HG03060 (cell line): Measurements from ENCODE around the gene OTOL1.
A peak's percentile ranks its signal among the peaks of the same experiment; 100 is the strongest.

ENCODE experiments used
- ATAC-seq: cut with Tn5 transposase; IDR thresholded peaks from one replicate; pipeline ENCODE4 v1.9.1; 2021; ENCODE audit warnings: low read depth, moderate number of reproducible peaks; ENCODE audit not compliant: unreplicated experiment

Gene OTOL1

GRCh38 chr3:161496508-161496907 is at the start of gene OTOL1:
OTOL1 (plus strand) TSS chr3:161496808; CDS start chr3:161496808, 0 bp downstream.
- ATAC-seq: no peak

- ATAC-seq: no peak
These were observed 46.8 kb upstream of the OTOL1 start for GRCh38 chr3:161449785-161450184.

- no peak for ATAC-seq
These were observed 44.4 kb upstream of the OTOL1 start for GRCh38 chr3:161452179-161452578.

GRCh38 chr3:161454615-161455014 is 42.0 kb upstream of the OTOL1 start:
- no peak for ATAC-seq

- no peak for ATAC-seq
These were observed 40.6 kb upstream of the OTOL1 start for GRCh38 chr3:161455962-161456361.

- no peak for ATAC-seq
These were observed 34.5 kb upstream of the OTOL1 start for GRCh38 chr3:161462138-161462537.

- ATAC-seq: no peak
These were observed 25.4 kb upstream of the OTOL1 start for GRCh38 chr3:161471211-161471610.

GRCh38 chr3:161474139-161474538 is 22.5 kb upstream of the OTOL1 start:
- ATAC-seq: no peak

GRCh38 chr3:161474741-161475140 is 21.9 kb upstream of the OTOL1 start:
- ATAC-seq: no peak

- ATAC-seq: no peak
These were observed 21.4 kb upstream of the OTOL1 start for GRCh38 chr3:161475206-161475605.

- ATAC-seq: no peak
These were observed 20.7 kb upstream of the OTOL1 start for GRCh38 chr3:161475905-161476304.

GRCh38 chr3:161484226-161484625 is 12.4 kb upstream of the OTOL1 start:
- ATAC-seq: no peak

GRCh38 chr3:161488284-161488683 is 8.3 kb upstream of the OTOL1 start:
- peak; percentile 34 for ATAC-seq

- ATAC-seq: peak; percentile 97
These were observed 7.2 kb upstream of the OTOL1 start for GRCh38 chr3:161489395-161489794.

- ATAC-seq: peak; percentile 38
These were observed 5.8 kb upstream of the OTOL1 start for GRCh38 chr3:161490845-161491244.

GRCh38 chr3:161498259-161498921 is 1.8 kb downstream of the OTOL1 start:
- no peak for ATAC-seq

- ATAC-seq: no peak
These were observed 3.6 kb downstream of the OTOL1 start for GRCh38 chr3:161500068-161500796.

GRCh38 chr3:161503271-161503670 is 6.7 kb downstream of the OTOL1 start:
- no peak for ATAC-seq

GRCh38 chr3:161508852-161509477 is 12.4 kb downstream of the OTOL1 start:
- peak; percentile 53 for ATAC-seq

- ATAC-seq: no peak
These were observed 14.1 kb downstream of the OTOL1 start for GRCh38 chr3:161510510-161511260.

GRCh38 chr3:161523916-161524315 is 27.3 kb downstream of the OTOL1 start:
- no peak for ATAC-seq
